ENCODE measurements around the gene PHACTR1.

PHACTR1 gene

GRCh38 chr6:12827921-12828320, 111.4 kb downstream of the PHACTR1 start:
- no peak overlapping the region for H3K4me3 ChIP-seq (ENCODE audit: low read depth, low read length)
- in situ Hi-C loops (cut with HindIII; ENCODE audit: low sequenced_read_pairs), result no loop called here
- no peak for DNase-seq (ENCODE audit: low read depth, low spot score)
- TF ChIP-seq CTCF (IDR thresholded peaks at IDR 0.05; ENCODE audit: low read depth, low read length), result no peak

GRCh38 chr6:12832226-12832735, 115.7 kb downstream of the PHACTR1 start:
- no peak overlapping the region for H3K4me3 ChIP-seq (ENCODE audit: low read depth, low read length)
- DNase-seq (ENCODE audit: low read depth, low spot score), result no peak
- no peak for TF ChIP-seq CTCF (IDR thresholded peaks at IDR 0.05; ENCODE audit: low read depth, low read length)
- in situ Hi-C loops (cut with HindIII; ENCODE audit: low sequenced_read_pairs), result no loop called here

GRCh38 chr6:12836009-12836408, 119.4 kb downstream of the PHACTR1 start:
- TF ChIP-seq CTCF (IDR thresholded peaks at IDR 0.05; ENCODE audit: low read depth, low read length), result no peak
- H3K4me3 ChIP-seq (ENCODE audit: low read depth, low read length), result no peak overlapping the region
- no peak for DNase-seq (ENCODE audit: low read depth, low spot score)
- in situ Hi-C loops (cut with HindIII; ENCODE audit: low sequenced_read_pairs), result no loop called here

- in situ Hi-C loops (cut with HindIII; ENCODE audit: low sequenced_read_pairs), result no loop called here
- no peak overlapping the region for H3K4me3 ChIP-seq (ENCODE audit: low read depth, low read length)
- DNase-seq (ENCODE audit: low read depth, low spot score), result no peak
- TF ChIP-seq CTCF (IDR thresholded peaks at IDR 0.05; ENCODE audit: low read depth, low read length), result no peak
Measured at GRCh38 chr6:12841619-12842018, 125.1 kb downstream of the PHACTR1 start.

GRCh38 chr6:12842114-12842513, 125.5 kb downstream of the PHACTR1 start:
- H3K4me3 ChIP-seq (ENCODE audit: low read depth, low read length), result no peak overlapping the region
- no peak for TF ChIP-seq CTCF (IDR thresholded peaks at IDR 0.05; ENCODE audit: low read depth, low read length)
- in situ Hi-C loops (cut with HindIII; ENCODE audit: low sequenced_read_pairs), result no loop called here
- DNase-seq (ENCODE audit: low read depth, low spot score), result no peak

GRCh38 chr6:12842658-12843057, 126.1 kb downstream of the PHACTR1 start:
- no peak for DNase-seq (ENCODE audit: low read depth, low spot score)
- in situ Hi-C loops (cut with HindIII; ENCODE audit: low sequenced_read_pairs), result no loop called here
- H3K4me3 ChIP-seq (ENCODE audit: low read depth, low read length), result no peak overlapping the region
- TF ChIP-seq CTCF (IDR thresholded peaks at IDR 0.05; ENCODE audit: low read depth, low read length), result no peak
